GM19023 (cell line): ENCODE results near the gene SYNGR2.
A peak's percentile ranks its signal among the peaks of the same experiment; 100 is the strongest.
"Not testable (repeated sequence)": the region's sequence is repeated elsewhere in the genome, so short reads cannot be mapped to it uniquely, and the experiment has no call there.

Experiments used
- ATAC-seq: cut with Tn5 transposase; IDR thresholded peaks from one replicate; pipeline ENCODE4 v1.9.1; 2021; ENCODE audit warnings: mild to moderate bottlenecking, moderate library complexity; ENCODE audit not compliant: unreplicated experiment

SYNGR2 gene

DNA sequence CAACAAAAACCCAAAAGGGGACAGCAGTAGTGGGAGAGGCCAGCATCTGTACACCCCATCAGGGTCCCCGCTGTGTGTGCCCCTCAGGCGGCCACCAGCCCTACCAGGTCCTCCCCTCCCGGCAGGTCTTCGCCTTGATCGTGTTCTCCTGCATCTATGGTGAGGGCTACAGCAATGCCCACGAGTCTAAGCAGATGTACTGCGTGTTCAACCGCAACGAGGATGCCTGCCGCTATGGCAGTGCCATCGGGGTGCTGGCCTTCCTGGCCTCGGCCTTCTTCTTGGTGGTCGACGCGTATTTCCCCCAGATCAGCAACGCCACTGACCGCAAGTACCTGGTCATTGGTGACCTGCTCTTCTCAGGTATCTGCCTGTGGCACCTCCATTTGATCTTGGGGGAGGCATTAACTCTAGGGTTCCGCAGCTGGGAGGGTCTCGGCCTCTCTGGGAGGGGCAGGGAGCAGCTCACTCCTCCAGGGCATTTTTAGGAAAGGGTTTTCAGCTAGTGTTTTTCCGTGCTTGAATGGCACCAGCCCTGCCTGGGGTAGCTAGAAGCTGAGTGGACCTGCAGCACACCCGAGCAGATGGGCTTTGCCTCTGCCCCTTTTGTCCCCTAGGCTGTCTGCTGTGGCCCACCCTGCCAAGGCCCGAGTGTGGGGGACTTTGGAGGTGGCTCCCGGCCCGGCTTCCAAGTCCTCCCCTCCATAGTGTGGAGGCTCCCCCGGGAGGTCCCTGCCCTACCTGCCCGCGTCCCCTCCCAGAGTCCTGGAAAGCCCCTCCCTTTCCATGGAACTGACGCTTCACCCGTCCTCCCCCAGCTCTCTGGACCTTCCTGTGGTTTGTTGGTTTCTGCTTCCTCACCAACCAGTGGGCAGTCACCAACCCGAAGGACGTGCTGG lies 2.6 kb downstream of the SYNGR2 start:
- ATAC-seq = no peak

DNA sequence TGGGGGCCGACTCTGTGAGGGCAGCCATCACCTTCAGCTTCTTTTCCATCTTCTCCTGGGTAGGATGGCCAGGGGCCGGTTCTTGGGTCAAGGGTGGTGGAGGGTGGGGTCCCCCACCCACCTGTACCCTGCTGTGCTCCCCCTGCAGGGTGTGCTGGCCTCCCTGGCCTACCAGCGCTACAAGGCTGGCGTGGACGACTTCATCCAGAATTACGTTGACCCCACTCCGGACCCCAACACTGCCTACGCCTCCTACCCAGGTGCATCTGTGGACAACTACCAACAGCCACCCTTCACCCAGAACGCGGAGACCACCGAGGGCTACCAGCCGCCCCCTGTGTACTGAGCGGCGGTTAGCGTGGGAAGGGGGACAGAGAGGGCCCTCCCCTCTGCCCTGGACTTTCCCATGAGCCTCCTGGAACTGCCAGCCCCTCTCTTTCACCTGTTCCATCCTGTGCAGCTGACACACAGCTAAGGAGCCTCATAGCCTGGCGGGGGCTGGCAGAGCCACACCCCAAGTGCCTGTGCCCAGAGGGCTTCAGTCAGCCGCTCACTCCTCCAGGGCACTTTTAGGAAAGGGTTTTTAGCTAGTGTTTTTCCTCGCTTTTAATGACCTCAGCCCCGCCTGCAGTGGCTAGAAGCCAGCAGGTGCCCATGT lies 3.3 kb downstream of the SYNGR2 start:
- not testable (repeated sequence) for ATAC-seq

- ATAC-seq = no peak
These were observed 4.1 kb downstream of the SYNGR2 start for GRCh38 chr17:78172249-78173051.

GRCh38 chr17:78173097-78173715 lies 4.8 kb downstream of the SYNGR2 start:
- ATAC-seq = no peak

DNA sequence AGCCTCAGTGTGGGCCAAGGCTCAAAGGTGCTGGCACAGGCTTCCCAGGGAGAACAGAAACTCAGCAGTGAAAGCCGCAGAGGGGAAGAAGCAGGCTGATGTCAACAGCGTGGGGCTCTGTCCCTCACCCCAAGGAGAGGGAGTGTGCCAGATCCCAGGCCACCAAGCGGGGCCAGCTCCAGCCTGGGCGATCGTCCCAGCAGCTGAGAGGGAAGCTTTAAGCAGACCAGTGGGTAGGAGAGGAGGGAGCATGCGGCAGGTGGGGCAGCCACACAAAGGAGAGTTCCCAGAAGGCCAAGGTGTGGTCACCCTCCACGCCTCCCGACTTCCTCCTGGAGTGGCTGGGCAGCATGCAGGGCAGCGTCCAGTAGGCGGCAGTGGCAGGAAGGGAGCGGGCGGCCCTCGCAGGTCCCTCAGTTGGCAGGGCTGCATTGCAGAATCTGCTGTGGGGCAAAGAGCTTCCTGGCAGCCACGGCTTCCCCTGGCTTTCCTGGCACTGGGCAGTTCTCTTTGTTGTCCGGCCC lies 6.0 kb downstream of the SYNGR2 start:
- ATAC-seq = no peak

DNA sequence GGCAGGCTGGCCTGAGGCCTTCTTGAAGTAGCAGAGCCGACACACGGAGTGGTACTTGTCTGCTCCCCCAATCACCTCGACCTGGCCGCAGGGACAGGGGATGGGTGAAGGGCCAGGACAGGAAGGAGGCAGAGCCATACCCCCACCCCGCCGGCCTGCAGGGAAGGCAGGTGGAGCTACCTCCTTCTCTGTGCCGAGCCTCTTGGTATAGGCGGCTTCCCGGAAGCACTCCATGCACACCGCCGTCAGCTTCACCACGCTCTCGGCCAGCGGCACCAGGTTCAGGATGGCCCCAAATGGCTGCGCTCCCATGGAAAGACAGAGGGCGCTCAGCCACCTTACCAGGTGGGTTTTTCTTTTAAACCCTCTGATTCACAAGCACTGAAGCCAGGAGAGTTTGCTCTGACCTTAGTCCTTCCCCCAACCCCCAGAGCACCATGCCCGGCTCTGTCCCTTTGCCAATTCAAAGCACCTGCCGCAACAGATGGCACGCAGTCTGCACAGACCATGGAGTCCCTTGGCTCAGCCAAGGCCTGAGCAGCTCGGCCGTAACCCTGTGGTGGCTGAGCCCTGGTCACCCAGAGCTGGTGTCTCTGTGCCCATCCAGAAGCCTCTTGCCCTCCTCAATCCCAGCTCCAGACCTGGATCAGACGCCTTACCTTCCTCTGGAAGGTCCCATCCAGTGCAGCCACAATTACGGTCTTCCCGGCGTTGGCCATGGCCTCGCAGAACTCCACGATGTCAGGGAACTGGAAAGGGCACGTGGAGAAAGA lies 6.7 kb downstream of the SYNGR2 start:
- no peak for ATAC-seq

DNA sequence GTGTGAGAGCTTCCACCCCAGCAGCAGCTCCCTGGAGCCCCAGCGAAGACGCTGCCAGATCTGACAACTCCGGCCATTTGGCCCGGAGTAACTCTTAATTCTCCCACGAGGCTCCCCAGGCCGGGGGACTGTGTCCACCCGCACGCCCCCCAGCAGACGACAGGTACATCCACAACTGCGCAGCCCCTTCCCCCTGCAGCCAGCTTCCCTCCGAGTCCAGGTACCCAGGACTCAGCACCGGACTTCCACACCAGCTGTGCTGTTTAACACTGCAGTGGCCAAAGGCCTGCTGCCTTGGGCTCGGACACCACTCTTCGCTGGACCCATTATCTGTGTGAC lies 7.2 kb downstream of the SYNGR2 start:
- ATAC-seq = no peak

DNA sequence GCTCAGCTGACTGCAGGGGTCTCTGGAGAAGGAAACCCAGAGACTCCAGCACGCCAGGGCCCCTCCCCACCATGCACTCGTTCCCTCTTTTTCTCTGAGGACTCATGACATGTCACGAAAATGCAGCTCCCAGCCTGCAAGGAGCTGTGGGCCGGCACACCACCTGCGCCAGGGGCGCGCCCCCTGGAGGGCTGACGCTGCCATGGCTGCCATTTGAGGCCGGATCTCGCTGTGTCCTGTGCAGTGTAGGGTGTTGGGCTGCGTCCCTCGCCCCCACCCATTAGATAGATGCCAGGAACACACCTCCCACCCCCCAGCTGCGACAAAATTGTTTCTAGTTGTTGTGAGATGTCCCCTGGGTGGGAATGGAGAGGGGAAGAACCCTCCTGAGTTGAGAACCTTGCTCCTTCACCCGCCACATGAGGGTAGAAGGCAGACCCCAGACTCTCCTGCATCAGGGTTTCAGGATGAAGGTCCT lies 8.2 kb downstream of the SYNGR2 start:
- no peak for ATAC-seq

DNA sequence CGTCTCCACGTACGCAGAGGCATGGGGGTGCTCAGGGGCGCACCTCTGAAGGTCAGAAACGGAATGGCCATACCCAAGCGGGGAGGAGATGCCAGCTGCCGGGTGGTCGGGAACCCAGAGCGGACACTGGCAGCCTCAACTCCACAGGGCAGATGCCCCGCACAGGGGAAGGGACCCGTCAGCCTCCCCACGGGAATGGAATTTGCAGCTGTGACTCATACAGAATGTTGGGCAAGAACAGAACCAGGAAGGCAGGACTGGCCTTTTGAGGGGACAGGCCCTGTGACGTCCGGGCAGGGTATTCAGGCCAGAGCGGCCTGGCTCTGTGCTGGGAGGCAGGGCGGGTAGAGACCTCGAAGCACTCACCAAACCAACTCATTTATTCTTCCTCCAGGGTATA lies 11.0 kb downstream of the SYNGR2 start:
- ATAC-seq = no peak

DNA sequence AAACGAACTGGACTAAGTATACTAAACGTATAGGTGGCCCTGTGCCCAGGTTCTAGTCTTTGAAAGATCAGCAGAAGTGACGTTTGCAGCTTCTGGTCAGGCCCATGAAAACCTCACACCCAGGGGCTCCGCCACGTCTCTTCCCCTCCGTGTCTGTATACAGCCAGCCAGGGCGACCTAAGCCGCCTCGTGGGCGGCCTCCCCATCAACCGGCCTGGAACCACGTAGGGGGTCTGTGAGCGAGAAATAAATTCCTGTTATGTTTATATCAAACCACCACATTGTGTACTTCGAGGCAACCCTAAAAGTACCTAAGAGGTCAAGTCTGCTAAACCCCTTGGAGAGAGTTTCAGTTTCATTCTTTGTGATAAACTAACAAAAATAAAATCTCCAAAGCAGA lies 11.7 kb downstream of the SYNGR2 start:
- no peak for ATAC-seq

DNA sequence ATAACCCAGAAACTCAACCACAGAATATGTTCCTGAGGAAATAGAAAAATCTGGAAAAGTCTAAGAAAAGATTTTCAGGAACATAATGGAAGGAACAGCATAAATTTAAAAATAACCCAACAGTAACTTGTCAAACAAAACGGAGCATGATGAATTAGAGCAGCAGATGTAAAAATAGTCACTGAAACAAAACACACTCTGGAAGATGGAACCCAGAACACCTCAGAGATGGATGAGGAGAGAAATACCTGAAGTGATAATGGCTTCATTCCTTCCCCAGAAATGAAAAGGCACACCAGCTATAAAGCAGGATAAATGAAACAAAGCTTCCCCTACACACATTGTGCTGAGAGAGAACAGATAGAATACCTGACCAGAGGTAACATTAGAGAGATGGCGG lies 12.1 kb downstream of the SYNGR2 start:
- no peak for ATAC-seq

DNA sequence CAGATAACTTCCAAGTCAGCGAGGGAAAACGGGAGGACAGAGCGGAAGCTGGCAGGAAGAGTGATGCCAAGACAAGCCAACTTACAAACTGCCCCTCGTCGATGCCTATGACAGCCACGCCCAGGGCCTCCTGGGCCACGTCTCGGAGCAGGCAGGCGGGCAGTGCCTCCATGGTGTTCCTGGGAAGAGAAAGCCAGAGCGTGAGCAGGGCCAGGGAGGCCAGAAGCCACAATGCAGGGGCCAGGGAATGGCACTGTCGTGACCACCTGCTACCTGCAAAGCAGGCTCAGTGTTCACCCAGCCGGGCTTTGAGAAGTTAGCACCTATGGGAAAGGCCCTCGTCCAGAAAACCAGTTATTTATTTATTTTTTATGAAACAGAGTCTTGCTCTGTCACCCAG lies 14.1 kb downstream of the SYNGR2 start:
- no peak for ATAC-seq

GRCh38 chr17:78183916-78184315 lies 15.5 kb downstream of the SYNGR2 start:
- no peak for ATAC-seq

- no peak for ATAC-seq
These were observed 16.0 kb downstream of the SYNGR2 start for GRCh38 chr17:78184351-78184750.

- no peak for ATAC-seq
These were observed 16.5 kb downstream of the SYNGR2 start for GRCh38 chr17:78184868-78185267.

- no peak for ATAC-seq
These were observed 17.8 kb downstream of the SYNGR2 start for GRCh38 chr17:78185981-78186691.

- peak; percentile 93 for ATAC-seq
These were observed 18.6 kb downstream of the SYNGR2 start, which contains the start of the genes AFMID and TK1 for GRCh38 chr17:78186692-78187595. TSS of gene AFMID (plus strand) at chr17:78187362. CDS start at chr17:78187371, 9 bp downstream. TSS of gene TK1 (minus strand) at chr17:78187052. CDS start at chr17:78186994, 58 bp downstream.

GRCh38 chr17:78196716-78197115 lies 28.3 kb downstream of the SYNGR2 start:
- ATAC-seq = no peak
